H1 (cell line): ENCODE measurements around the gene POLRMT. TPM values are rescaled to one million over a fixed set of nuclear protein-coding genes. Genes with fewer than 3 reads are reported as not detected.

Experiments
- BRCA1 ChIP-seq: IDR thresholded peaks from 2 replicates; pipeline ENCODE4 v1.6.1; 2012; ENCODE audit warnings: low read depth, low read length, improper control_type of control experiment
- CHD7 ChIP-seq: fragments of 300-600 bp; sonication (generic); IDR thresholded peaks from 2 replicates; pipeline ENCODE4 v1.7.1; 2012; ENCODE audit warnings: low read length, moderate library complexity, mild to moderate bottlenecking, inconsistent platforms; ENCODE audit not compliant: insufficient replicate concordance
- CREB1 ChIP-seq: IDR thresholded peaks from 2 replicates; pipeline ENCODE4 v1.6.1; 2012; ENCODE audit warnings: inconsistent platforms
- HDAC2 ChIP-seq, 2 experiments: fragments of 300-600 bp in 1 of 2; sonication (generic) in 1 of 2; IDR thresholded peaks; 2 replicates each; pipeline ENCODE4 v1.6.1; 2011 to 2012; ENCODE audit warnings: low read depth in 2 of 2, low read length in 2 of 2, mild to moderate bottlenecking in 2 of 2, moderate library complexity in 2 of 2, borderline replicate concordance in 1 of 2, inconsistent platforms in 1 of 2
- POU5F1 ChIP-seq: IDR thresholded peaks from 2 replicates; pipeline ENCODE4 v1.6.1; 2011; ENCODE audit warnings: low read depth, mild to moderate bottlenecking, low read length, moderate library complexity
- RFX5 ChIP-seq: IDR thresholded peaks from 2 replicates; pipeline ENCODE4 v1.6.1; 2011; ENCODE audit warnings: low read depth, low read length, improper control_type of control experiment, borderline replicate concordance
- RXRA ChIP-seq: IDR thresholded peaks from 2 replicates; pipeline ENCODE4 v1.6.1; 2011; ENCODE audit warnings: low read depth, mild to moderate bottlenecking, low read length, moderate library complexity; ENCODE audit not compliant: insufficient read depth
- polyA plus RNA-seq, 7 experiments: library from polyadenylated mRNA; depleted of rRNA in 3 of 7; stranded (reverse) in 5 of 7; unstranded in 2 of 7; fragments of >200 nt in 5 of 7; fragments of 200-250 nt in 2 of 7; gene quantifications; 1 replicate in 5 of 7; 2 replicates in 1 of 7; 4 replicates in 1 of 7; pipeline versions ENCODE4 v1.2.1 to v1.2.3, GENCODE V29; 2011 to 2013; ENCODE audit warnings: missing spikeins in 2 of 7, mixed read lengths in 2 of 7
- total RNA-seq: library from RNA; stranded (reverse); fragmentation: NEBNext Ultra II Directional; extraction: Animal tissue kit (Norgen Biotek cat#: 25700); gene quantifications from 2 replicates; pipeline ENCODE4 v1.2.1, GENCODE V29; 2021

The POLRMT gene
- total and polyA plus RNA-seq, 2 of the 8 experiments (the other 6 are each of a cell fraction or from before 2014, with no cell fraction given) = 93.0 to 111 TPM

- TF ChIP-seq CHD7 = no peak
- TF ChIP-seq BRCA1 = no peak
- TF ChIP-seq POU5F1 = no peak
- no peak for TF ChIP-seq HDAC2 (IDR thresholded peaks at IDR 0.05; ENCODE audit: borderline replicate concordance in 1 of 2, low read depth in 2 of 2, low read length in 2 of 2)
- no peak for TF ChIP-seq CREB1
- TF ChIP-seq RXRA = no peak
- TF ChIP-seq RFX5 = no peak
Observed at GRCh38 chr19:652467-653389, 19.4 kb upstream of the POLRMT start (continued).
